ENCODE results near the gene FLT4.

The FLT4 gene

DNA sequence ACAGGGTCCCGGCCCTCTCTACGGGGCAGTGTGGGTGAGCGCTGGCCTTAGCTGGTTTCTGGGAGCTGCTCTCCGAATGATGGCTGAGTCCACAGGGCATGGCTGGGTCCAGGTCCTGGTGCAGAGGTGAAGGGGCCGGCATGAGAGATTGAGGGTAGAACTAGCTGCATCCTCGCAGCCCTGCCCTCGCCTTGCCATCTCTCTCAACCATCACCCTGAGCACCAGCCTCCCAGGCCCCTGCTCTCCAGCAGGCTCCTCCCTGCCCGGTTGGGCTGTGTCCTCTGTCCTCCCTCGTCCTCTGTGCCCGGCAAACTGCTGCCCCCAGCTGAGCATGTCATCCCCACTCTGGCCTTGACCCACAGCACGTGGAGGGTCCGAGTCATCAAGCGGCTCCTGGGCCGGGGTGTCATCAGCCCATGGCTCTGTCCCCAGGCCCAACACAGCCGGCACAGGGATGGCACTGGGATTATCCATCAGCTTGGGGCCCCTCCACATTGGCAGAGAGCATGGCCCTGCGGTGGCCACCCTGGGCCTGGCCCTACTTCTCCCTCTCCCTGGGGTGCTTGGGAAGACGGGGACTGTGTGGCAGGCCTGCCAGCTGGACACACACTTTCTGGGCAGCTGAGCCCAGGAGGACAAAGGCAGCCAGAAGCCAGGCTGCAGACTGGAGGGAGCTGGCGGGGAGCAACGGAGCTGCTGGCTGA, 8.4 kb downstream of the FLT4 start:
- no peak for DNase-seq

GRCh38 chr5:180640611-180640860, 8.9 kb downstream of the FLT4 start:
- no peak for DNase-seq

DNA sequence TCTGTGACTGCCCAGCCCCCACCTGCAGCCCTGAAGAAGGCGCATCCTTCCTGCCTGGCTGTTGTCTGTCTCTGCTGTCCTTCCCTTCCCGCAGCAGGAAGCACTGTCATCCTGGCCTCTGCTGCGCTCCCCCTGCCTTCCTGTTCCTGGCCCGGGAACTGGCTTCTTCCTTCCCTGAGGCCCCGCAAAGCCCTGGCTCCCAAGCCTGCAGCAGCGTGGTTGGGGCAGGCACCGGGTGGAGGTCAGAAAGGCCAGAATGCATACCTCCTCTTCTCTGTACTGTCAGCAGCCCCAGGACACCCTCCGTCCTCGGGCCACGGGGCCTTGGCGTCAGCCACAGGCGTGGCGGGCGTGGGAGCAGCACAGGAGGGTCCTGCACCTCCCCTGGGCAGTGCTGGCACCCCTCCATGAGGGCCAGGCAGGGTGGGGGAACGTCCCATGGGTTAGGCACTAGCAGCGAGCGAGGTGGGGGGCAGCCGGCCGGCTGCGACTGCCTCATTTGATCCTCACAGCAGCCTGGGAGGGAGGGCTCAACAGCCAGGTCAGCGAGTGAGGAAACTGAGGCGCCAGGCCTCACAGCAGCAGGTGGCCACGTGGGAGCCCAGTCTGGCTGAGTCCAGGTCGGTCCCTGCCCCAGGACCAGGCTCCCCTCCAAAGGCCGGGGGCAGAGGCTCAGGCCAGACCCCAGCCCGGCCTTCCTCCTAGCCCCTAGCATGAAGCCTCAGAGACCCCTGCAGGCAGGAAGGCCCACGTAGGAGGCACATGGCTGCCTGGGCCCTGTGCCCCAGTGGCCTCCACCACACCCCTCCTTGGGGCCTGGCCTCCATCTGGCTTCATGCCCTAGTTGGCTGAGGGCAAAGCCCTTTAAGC, 9.4 kb downstream of the FLT4 start:
- no peak for DNase-seq

GRCh38 chr5:180639287-180639686, 10.1 kb downstream of the FLT4 start:
- no peak for DNase-seq

- DNase-seq, result no peak
Measured at GRCh38 chr5:180637962-180638680, 11.3 kb downstream of the FLT4 start.

GRCh38 chr5:180636403-180637075, 12.9 kb downstream of the FLT4 start:
- no peak for DNase-seq

DNA sequence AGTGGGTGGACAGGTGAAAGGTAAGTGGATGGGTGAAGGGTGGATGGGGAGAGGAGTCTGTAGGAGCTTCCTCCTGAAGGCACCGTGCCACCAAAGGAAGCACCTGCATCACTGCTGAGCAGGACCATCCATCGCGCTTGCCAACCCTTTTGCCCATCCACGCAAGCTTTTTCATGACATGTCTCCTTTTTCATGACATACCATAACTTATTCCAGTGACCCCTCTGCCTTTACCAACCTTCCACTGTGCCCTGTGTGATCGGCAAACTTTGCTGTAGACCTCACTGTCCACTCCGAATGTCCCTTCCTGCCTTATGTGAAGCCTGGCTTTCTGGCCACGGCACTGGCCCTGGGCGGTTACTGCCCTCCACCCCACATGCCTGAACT, 13.4 kb downstream of the FLT4 start:
- DNase-seq, result no peak

GRCh38 chr5:180633283-180634177, 15.9 kb downstream of the FLT4 start:
- no peak for DNase-seq

- no peak for DNase-seq
Measured at GRCh38 chr5:180632768-180633167, 16.6 kb downstream of the FLT4 start.

DNA sequence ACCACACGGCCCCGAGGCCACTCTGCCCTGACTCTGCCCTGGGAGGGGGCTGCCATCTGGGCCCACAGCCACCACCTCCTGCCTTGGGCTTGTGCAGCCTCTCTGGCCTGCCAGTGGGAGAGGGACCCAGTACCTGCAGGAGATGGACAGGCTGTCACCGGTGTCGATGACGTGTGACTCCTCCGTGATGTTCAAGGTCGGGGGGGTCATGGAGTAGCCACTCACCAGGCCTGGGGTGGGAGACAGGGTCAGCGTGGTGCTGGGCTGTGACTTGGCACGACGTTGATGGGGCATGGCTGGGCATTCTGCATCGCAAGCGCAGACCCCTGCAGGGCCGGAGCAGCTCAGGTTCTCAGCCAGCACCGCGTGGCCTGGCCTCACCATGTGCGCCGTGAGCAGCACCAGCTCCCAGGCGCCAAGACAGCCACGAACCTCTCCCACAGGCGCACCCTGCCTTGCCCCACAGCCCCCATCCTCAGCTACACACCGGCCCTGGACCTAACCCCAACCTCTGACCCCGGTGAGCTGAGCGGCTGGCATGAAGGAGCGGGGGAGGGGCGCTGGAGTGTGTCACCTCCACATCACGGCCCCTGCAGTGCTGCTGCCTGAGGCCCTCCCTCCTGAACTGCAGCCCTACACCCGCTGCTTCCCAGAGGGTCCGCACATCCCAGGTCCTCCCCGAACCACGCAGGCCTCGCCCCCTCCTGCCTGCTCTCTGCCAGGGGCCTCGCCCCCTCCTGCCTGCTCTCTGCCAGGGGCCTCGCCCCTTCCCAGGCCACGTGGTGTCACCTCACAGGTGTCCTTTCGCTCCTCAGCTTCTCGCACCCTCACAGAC, 17.6 kb downstream of the FLT4 start:
- no peak for DNase-seq

GRCh38 chr5:180630426-180630825, 19.0 kb downstream of the FLT4 start:
- DNase-seq, result no peak

DNA sequence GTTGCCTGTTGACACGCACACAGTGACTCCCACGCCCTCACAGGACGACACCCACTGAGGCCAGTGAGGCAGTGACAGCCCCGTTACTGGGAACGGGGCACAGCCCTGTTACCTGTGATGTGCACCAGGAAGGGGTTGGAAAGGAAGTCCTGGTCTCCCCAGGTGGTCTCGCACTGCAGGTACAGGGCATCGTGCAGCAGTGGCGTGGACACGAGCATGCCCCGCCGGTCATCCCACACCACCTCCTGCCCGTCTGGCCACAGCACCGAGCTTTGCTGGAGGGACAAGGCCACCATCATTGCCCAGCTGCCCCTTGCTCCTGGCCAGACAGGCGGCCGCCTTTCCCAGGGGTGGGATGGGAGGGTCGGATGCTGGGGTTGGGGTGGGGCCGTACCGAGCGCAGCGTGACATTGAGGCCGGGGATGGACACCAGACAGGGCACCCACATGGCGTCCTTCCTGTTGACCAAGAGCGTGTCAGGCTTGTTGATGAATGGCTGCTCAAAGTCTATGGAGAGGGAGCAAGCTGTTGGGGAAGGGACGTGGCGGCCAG, 19.5 kb downstream of the FLT4 start:
- no peak for DNase-seq

GRCh38 chr5:180628827-180629750, 20.3 kb downstream of the FLT4 start:
- DNase-seq, result no peak

DNA sequence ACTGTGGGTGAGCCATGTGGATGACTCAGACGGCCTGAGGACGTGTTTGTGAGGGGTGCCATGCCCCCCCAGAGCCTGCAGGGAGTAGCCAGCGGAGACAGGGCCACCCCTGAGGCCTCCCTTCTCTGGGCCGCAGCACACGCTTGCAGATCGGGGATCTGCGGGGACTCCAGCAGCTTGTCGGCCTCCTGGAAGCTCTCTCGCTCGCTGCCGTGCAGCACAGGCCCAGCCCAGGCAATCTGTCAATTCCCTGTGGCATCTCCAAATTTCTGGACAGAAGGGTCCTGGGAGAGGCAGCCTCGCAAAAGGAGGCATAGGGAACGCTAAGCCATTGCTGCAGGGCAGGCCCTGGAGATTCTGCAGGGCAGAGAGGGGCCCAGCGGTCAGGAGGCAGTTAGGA, 21.2 kb downstream of the FLT4 start:
- no peak for DNase-seq

GRCh38 chr5:180627386-180628120, 21.8 kb downstream of the FLT4 start:
- no peak for DNase-seq

- DNase-seq, result no peak
Measured at GRCh38 chr5:180626661-180627385, 22.6 kb downstream of the FLT4 start.

DNA sequence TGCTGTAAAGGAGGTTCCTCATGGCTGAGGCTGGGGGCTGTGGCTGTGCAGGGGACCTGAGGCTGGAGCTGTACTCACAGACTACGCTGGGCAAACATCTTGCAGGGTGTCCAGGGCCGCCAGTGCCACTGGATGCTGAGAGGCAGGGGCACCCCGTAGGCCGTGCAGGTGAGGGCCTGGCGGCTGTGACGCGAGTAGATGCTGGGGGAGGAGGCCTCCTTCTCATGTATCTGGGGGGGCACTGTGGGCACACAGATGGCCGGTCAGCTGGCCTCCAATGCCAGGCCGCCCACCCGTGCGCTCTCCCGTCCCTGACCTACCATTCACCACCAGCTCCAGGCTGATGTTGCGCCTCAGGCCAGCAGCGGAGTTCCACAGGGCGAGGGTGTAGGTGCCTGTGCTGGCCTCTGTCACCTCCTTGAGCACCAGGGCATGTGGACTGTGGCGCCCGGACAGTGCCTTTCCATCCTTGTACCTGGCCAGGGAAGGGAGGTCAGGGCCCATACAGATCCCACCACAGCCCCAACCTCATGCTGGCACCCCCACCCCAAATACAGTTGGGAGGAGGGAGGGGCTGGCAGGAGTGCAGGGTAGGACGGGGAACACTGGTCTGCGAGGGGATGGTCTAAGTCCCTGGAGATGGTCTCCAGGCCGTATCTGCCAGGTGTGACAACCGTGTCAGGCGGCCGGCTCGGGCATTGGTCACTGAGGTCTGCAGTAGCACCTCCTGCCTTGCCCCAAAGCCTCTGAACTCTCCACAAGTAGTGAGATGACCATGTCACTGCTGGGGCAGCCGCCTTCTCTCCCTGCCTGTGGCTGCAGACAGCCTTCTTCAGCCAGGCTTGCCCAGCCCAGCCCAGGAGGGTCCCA, 23.4 kb downstream of the FLT4 start:
- no peak for DNase-seq
